ENCODE data around the gene FER. TPM values are rescaled to one million over a fixed set of nuclear protein-coding genes. Genes with fewer than 3 reads are reported as not detected.

Gene FER
- total RNA-seq, 2 experiments from 2014 or later: 9.0 to 9.8 TPM

GRCh38 chr5:108998216-108998615 lies 250.5 kb downstream of the FER start:
- ChIA-PET POLR2A (no interaction called here), CTCF (no interaction called here)
- H3K27ac Mint-ChIP-seq: no peak overlapping the region
- intact Hi-C loops (cut with micrococcal nuclease): no loop called here
- TF ChIP-seq, protein P1, sequence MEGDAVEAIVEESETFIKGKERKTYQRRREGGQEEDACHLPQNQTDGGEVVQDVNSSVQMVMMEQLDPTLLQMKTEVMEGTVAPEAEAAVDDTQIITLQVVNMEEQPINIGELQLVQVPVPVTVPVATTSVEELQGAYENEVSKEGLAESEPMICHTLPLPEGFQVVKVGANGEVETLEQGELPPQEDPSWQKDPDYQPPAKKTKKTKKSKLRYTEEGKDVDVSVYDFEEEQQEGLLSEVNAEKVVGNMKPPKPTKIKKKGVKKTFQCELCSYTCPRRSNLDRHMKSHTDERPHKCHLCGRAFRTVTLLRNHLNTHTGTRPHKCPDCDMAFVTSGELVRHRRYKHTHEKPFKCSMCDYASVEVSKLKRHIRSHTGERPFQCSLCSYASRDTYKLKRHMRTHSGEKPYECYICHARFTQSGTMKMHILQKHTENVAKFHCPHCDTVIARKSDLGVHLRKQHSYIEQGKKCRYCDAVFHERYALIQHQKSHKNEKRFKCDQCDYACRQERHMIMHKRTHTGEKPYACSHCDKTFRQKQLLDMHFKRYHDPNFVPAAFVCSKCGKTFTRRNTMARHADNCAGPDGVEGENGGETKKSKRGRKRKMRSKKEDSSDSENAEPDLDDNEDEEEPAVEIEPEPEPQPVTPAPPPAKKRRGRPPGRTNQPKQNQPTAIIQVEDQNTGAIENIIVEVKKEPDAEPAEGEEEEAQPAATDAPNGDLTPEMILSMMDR (IDR thresholded peaks at IDR 0.05): no peak
- H3K4me3 Mint-ChIP-seq: no peak overlapping the region
- no peak for ATAC-seq
- peaks cover 10% of the 10 kb centered on the region for H3K36me3 Mint-ChIP-seq (ENCODE audit: low read depth)
- no peak for DNase-seq
- H3K9me3 Mint-ChIP-seq: peaks cover 10% of the 10 kb centered on the region
- no peaks in the 10 kb centered on the region for H3K4me1 Mint-ChIP-seq (ENCODE audit: low read depth)
- no peaks in the 10 kb centered on the region for H3K27me3 Mint-ChIP-seq

GRCh38 chr5:109003928-109004327 lies 256.2 kb downstream of the FER start:
- ATAC-seq (no peak), DNase-seq (no peak)
- ChIA-PET POLR2A (no interaction called here), CTCF (no interaction called here)
- Mint-ChIP-seq H3K4me3 (no peak overlapping the region), H3K27ac (no peak overlapping the region), H3K27me3 (no peaks in the 10 kb centered on the region), H3K36me3 (ENCODE audit: low read depth) (no peaks in the 10 kb centered on the region), H3K9me3 (no peaks in the 10 kb centered on the region), H3K4me1 (ENCODE audit: low read depth) (no peaks in the 10 kb centered on the region)
- intact Hi-C loops (cut with micrococcal nuclease): no loop called here
- TF ChIP-seq, protein P1 (IDR thresholded peaks at IDR 0.05): no peak

DNA sequence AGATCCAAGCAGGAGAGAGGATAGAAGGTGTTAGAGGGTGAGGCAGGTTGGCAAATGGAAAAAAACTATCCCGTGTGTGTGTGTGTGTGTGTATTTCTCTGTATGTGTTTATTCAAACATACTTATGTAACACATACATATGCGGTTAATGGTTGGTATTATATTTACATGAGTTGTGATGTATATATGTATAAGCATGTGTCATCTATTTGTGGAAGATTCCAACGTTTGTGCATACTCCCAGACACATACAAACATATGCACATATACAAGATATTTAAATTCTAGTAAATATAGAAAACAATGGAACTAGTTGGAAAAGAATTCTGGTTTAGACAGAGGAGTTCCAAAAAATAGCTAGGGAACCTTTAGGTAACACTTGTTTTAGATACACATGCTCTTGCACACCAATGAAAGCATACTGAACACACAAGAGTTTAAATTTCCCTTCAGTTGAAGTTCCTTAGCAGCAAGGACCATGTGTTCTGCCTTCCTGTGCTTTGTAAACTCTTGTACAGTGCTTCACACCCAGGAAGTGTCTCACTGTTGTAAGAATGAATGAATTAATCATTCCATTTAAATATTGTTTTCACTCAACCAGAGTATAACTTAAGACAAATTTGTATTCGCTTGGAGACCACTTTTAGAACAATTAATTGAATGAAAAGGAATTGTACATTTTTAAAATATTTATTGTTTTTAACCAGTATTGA lies 257.8 kb downstream of the FER start:
- CTCF ChIA-PET: no interaction called here

DNA sequence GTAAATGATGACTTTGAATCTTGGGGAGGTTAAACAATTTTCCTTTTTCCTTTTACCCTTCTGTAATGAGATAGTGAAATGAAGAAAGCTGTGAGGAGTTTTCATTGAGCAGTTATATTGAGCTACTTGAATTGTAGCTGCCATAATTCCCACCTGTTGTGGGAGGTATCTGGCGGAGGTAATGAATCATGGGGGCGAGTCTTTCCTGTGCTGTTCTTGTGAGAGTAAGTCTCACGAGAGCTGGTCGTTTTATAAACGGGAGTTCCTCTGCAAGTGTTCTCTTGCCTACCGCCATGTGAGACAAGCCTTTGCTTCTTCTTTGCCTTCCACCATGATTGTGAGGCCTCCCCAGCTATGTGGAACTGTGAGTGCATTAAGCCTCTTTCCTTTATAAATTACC lies 258.4 kb downstream of the FER start:
- no peaks in the 10 kb centered on the region for H3K36me3 Mint-ChIP-seq (ENCODE audit: low read depth)
- DNase-seq (no peak), ATAC-seq (no peak)
- H3K4me3 Mint-ChIP-seq: no peak overlapping the region
- H3K27ac Mint-ChIP-seq: no peak overlapping the region
- ChIA-PET POLR2A (no interaction called here), CTCF (no interaction called here)
- no peaks in the 10 kb centered on the region for H3K27me3 Mint-ChIP-seq
- TF ChIP-seq, protein P1 (IDR thresholded peaks at IDR 0.05): no peak
- no peaks in the 10 kb centered on the region for H3K4me1 Mint-ChIP-seq (ENCODE audit: low read depth)
- no peaks in the 10 kb centered on the region for H3K9me3 Mint-ChIP-seq
- intact Hi-C loops (cut with micrococcal nuclease): no loop called here

More for the DNA sequence above, 257.8 kb downstream of the FER start:
- TF ChIP-seq, protein P1 (IDR thresholded peaks at IDR 0.05): no peak
- no peak for ATAC-seq
- POLR2A ChIA-PET: no interaction called here
- no peaks in the 10 kb centered on the region for H3K4me1 Mint-ChIP-seq (ENCODE audit: low read depth)
- no peaks in the 10 kb centered on the region for H3K27me3 Mint-ChIP-seq
- DNase-seq: no peak
- H3K27ac Mint-ChIP-seq: no peak overlapping the region
- H3K9me3 Mint-ChIP-seq: no peaks in the 10 kb centered on the region
- H3K36me3 Mint-ChIP-seq (ENCODE audit: low read depth): no peaks in the 10 kb centered on the region
- intact Hi-C loops (cut with micrococcal nuclease): no loop called here
- no peak overlapping the region for H3K4me3 Mint-ChIP-seq

GRCh38 chr5:109016300-109016699 lies 268.6 kb downstream of the FER start:
- intact Hi-C loops (cut with micrococcal nuclease): no loop called here
- H3K27me3 Mint-ChIP-seq: no peaks in the 10 kb centered on the region
- TF ChIP-seq, protein P1 (IDR thresholded peaks at IDR 0.05): no peak
- ATAC-seq: no peak
- ChIA-PET CTCF (no interaction called here), POLR2A (no interaction called here)
- peaks cover 4% of the 10 kb centered on the region for H3K4me1 Mint-ChIP-seq (ENCODE audit: low read depth)
- DNase-seq: no peak
- H3K36me3 Mint-ChIP-seq (ENCODE audit: low read depth): no peaks in the 10 kb centered on the region
- no peak overlapping the region for H3K4me3 Mint-ChIP-seq
- H3K9me3 Mint-ChIP-seq: no peaks in the 10 kb centered on the region
- H3K27ac Mint-ChIP-seq: no peak overlapping the region
